OCI-LY7 (cell line): ENCODE data around the gene GNGT1.

Experiments
- CTCF ChIP-seq: fragments of 200-600 bp; sonication (generic); conservative IDR thresholded peaks from 2 replicates; pipeline ENCODE4 v1.5.1; 2014; ENCODE audit warnings: mild to moderate bottlenecking, antibody characterized with exemption, low read length, moderate library complexity, mixed read lengths
- EZH2phosphoT487 ChIP-seq: fragments of 200-600 bp; sonication (generic); IDR thresholded peaks from 2 replicates; pipeline ENCODE4 v1.6.1; 2018; ENCODE audit warnings: low read depth, borderline replicate concordance, mild to moderate bottlenecking, mixed run types, antibody characterized with exemption, low read length, moderate library complexity, mixed read lengths

GRCh38 chr7:93945083-93945482, 38.7 kb downstream of the GNGT1 start:
- no peak for TF ChIP-seq CTCF
- no peak for TF ChIP-seq EZH2phosphoT487
